GM12874 (cell line): ENCODE results near the gene MYL12B.

ENCODE experiments used
- TF ChIP-seq, protein P1 (sequence below): IDR thresholded peaks from 2 replicates; pipeline ENCODE4 v1.5.1; 2011; ENCODE audit warnings: low read depth, mild to moderate bottlenecking, control low read depth, low read length, moderate library complexity; ENCODE audit not compliant: insufficient read depth

MYL12B gene

DNA sequence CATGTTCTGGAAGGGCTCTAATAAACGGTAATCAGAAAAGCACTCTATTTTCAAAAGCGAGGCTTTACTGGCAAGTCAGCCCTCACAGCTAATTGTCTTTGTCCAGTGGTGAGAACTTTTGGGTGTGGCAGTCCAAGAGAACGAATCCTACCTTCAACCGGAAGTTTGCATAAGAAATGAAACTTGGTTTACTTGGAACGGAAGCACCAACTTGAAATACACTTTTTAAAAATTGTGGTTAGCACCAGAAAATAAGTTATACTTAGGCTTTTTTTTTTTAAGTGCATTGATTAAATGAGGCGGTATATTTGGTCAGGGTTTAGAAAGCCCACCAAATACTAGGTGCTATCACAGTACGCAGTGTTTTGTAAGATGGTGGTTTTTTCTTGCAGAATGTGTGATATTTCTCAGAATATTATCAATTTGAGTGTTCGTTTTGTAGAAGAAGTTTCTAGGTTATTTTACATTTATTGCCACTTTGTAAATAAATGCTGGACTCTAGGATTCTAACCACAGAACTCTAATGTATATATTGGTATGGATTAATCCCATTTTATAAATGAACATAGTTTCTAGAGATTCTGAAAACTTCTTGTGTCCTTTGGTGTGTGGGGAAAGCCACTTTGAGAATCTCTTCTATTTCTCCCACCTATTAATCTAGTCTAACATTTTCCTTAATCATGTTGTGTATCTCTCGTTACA lies 13.1 kb upstream of the MYL12B start:
- TF ChIP-seq, protein P1, sequence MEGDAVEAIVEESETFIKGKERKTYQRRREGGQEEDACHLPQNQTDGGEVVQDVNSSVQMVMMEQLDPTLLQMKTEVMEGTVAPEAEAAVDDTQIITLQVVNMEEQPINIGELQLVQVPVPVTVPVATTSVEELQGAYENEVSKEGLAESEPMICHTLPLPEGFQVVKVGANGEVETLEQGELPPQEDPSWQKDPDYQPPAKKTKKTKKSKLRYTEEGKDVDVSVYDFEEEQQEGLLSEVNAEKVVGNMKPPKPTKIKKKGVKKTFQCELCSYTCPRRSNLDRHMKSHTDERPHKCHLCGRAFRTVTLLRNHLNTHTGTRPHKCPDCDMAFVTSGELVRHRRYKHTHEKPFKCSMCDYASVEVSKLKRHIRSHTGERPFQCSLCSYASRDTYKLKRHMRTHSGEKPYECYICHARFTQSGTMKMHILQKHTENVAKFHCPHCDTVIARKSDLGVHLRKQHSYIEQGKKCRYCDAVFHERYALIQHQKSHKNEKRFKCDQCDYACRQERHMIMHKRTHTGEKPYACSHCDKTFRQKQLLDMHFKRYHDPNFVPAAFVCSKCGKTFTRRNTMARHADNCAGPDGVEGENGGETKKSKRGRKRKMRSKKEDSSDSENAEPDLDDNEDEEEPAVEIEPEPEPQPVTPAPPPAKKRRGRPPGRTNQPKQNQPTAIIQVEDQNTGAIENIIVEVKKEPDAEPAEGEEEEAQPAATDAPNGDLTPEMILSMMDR, result no peak

DNA sequence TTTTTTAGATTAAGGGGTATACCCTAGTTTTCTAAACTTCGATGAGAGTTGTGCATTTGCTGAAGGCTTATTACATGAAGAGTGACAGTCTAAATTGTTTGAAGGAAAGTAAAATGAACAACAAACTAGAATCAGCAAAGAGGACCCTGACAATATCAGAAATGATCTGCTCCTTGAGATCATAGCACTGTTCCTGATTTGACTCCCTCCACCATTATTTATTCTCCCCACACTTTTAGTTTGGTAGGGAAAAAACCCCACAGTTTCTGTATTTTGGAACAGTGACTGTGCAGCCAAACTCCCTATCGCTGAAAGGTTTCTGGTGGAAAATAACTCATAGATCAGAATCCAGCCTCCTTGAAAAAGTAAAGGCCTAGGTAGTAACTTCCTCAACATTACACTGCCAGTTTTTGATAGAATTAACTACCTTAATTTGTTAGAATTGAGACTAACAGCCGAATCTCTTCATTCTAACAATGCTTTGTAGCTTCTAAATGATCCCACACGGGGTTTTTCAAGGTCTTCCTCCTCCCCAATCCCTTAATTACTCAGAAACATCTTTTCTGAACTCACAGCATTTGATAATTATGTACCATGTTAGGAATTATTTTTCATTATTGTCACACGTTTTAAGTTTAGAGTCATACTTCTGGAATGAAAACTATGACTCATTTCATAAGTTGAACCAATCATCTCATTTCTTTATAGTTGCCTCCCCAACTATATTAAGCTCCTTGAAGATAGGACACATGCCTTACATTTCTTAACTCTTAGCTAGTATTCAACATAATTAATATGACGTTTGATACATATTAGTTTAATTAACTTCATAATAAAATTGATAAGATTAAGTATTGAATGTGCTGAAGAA lies 11.5 kb upstream of the MYL12B start:
- TF ChIP-seq, protein P1, result no peak

DNA sequence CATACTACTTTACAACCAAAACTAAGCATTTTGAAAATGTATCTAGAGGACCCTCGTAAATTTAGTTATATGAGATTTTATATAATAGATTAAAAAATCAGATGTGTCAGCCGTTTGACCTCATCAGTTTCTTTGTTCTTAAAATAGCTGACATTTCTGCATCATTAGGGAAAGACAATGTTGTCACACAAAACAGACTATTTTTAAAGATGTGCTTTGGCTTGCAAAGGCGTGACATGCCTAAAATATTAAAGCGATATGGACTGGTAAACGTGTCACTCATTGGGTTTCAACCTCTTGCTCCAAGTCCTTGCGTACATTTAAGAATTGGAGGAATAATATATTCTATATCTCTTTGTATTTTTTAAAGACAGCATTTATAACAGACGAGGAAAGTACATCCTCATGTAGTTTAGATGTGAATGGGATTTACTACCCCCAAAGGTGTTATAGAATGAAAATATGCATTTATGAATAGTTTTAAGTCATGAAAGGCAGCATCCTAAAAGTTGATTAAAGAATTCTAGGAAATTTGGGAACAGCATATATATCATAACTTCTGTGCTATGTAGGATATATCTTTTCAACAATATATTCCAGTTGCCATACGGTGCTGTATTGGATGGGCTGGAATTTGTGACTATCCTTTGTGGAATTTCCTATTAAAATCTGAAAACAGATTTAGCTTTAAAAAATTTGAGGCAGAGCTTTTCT lies 10.5 kb upstream of the MYL12B start:
- TF ChIP-seq, protein P1, result no peak

DNA sequence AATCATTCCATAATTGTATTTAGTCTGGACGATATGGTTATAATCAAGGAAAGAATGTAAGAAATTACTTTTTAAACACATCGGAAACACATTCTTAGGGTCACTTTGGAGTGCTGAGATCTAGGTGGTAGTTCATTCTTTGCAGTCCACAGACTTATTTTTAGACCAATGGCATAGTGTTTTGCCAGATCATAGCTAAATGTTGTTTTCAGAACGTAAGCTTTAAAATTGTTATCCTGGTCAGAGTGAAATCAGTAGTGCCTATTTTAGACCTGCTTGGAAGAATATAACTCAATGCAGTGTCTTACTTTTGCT lies 10.0 kb upstream of the MYL12B start:
- TF ChIP-seq, protein P1, result no peak

DNA sequence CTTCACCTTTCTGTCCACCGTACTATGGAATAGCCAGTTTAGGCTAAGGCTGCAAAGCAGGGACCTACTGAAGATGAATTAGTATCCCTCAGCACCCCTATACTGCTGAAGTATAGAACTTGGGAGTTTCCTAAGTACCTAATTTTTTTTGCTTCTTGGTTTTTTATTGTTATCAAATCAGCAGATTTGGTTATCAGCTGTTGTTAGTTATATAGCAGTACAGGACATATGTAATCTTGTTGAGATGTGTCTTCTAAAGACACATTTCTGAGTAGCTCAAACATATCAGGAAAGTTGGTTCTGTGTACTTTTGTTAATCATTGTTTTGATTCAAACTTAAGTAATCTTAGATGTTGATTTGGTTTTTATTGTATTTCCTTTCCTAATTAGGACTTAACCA lies 9.1 kb upstream of the MYL12B start:
- TF ChIP-seq, protein P1, result no peak

DNA sequence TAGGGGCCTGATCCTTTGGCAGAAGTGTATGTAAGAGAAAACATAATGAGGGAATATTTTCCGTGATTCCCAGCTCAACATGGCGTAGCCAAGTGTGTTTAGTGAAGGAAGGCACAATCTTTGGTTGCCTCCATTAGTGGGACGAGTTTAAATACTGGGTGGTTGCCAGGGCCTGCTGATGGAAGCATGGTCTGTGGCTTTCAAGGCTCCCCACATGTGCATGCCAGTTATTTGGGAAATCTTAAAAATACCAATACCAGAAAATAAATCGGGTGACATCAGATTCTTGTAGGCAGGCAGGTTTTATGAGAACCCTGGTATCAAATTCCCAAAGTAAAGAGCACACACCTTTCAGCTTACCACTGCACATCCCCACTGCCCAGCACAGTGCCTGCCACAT lies 7.2 kb upstream of the MYL12B start:
- TF ChIP-seq, protein P1, result no peak

DNA sequence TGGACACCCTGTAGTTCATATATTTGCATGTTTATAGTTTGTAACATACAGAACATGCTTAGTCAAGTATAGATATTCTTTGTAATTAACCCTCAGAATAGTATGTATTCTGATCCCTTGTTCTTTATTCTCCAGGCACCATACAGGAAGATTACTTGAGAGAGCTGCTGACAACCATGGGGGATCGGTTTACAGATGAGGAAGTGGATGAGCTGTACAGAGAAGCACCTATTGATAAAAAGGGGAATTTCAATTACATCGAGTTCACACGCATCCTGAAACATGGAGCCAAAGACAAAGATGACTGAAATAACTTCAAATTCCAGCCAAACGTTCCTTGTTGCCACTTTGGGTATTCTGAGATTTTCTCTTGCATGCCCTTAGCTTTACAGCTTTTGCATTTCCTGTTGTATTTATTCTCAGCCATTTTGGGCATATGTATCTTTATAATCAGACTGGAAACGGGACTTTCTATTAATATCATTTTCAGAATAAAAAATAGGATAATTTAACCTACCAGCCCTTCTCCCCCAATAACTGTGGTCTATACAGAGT lies 6.2 kb upstream of the MYL12B start:
- TF ChIP-seq, protein P1, result no peak
